ENCODE results near the gene METTL24.
"Not testable (repeated sequence)": the region's sequence is repeated elsewhere in the genome, so short reads cannot be mapped to it uniquely, and the experiment has no call there.

The METTL24 gene

DNA sequence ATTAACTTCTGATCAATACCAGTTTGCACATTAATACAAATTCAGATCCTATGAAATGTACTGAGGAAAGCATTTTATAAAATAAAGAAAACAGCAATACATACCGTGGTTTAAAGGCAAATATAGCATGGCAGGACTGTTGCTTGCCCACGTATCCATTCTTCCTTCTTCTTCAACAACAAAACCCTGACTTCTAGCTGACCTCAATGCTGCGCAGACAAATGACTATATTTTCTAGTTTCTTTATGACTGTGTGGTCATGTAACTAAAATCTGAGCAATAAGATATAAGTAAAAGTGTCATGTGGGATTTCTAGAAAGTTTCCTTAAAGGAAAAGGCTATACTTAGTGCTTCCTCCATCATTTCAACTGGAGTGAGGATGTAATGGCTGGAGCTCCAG lies 92.9 kb downstream of the METTL24 start:
- no peak for DNase-seq (ENCODE audit: low spot score)

DNA sequence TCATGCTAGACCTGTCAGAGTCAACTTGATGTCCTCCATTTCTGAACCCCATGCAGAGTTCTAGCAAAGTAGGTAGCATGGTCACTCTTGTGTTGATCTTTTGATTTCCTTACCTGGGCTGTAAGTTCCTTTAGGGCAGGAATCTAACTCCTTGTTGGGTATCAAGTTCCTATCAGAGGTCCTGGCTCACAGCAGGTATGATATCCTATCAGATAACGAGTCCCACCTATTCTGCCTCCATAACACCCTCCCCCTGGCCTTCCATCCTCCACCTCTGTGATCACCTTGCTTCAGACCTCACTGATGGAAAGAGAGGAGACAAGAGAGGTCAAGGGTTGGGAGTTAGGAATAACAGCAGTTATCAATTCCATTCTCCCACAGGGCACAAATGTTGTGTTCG lies 101.8 kb downstream of the METTL24 start:
- DNase-seq (ENCODE audit: low spot score) = no peak

DNA sequence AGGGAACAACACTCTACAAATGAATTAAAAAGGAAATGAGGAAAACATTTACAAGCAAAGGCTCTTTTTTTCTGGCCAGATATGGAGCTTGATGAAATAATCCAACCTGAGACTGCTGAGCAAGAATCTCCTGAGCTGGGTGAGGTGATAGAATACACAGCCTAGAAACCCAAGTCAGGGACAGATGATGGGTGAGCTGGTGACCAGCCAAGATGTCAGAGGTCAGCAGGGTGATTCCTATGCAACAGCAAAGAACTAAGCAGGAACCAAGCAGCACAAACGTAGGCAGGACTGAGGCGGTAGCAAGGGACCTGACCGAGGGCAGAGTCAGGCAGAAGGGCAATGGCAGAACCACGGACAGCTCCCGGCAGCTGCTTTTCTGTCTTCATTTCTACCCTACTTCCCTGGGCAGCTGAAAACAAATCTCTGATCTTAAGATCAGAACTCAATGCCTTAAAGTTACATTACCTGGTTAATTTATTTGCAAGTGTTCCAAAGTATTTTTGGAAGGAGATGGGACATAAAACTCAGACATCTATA lies 102.9 kb downstream of the METTL24 start:
- no peak for DNase-seq (ENCODE audit: low spot score)

DNA sequence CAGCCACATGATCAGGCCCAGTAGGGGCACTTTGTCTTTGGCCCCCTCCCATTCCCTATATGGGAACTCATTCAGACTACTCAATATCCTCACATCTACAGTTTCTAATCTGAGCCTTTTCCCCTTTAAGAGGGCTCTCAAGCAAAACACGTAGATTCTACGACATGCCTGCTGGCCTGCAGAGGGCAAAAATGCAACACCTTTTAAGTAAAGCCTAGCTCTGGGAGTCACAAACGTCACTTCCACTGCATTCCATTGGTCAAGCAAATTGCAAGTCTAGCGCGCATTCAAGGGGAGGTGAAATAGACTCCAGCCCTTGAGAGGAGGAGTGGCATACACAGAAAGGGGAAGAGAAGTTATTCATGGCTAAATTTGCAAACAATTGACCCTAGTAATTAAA lies 107.3 kb downstream of the METTL24 start:
- no peak for DNase-seq (ENCODE audit: low spot score)

GRCh38 chr6:110250058-110250457 lies 108.1 kb downstream of the METTL24 start:
- DNase-seq (ENCODE audit: low spot score) = no peak

- DNase-seq (ENCODE audit: low spot score) = no peak
Observed at GRCh38 chr6:110246900-110247546, 111.1 kb downstream of the METTL24 start.

DNA sequence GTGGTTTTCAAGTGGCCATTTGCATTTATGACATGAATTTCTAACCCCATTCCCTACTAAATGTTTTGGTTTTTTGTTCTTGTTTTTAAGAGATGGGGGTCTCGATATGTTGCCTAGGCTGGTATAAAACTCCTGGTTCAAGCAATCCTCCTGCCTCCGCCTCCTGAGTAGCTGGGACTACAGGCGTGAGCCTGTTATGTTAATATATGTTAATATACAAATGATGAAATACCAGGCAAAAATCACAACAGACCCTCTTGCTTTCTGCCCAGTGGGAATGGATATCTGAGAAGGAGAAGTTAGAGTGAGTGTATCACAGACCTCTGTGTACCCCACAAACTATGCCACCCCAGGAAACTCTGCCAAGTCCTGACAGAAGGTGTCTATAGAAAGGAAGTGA lies 111.8 kb downstream of the METTL24 start:
- DNase-seq (ENCODE audit: low spot score) = no peak

- not testable (repeated sequence) for DNase-seq (ENCODE audit: low spot score)
Observed at GRCh38 chr6:110244621-110245020, 113.5 kb downstream of the METTL24 start.

GRCh38 chr6:110239526-110240274 lies 118.4 kb downstream of the METTL24 start:
- no peak for DNase-seq (ENCODE audit: low spot score)

GRCh38 chr6:110236007-110236406 lies 122.1 kb downstream of the METTL24 start:
- DNase-seq (ENCODE audit: low spot score) = not testable (repeated sequence)

DNA sequence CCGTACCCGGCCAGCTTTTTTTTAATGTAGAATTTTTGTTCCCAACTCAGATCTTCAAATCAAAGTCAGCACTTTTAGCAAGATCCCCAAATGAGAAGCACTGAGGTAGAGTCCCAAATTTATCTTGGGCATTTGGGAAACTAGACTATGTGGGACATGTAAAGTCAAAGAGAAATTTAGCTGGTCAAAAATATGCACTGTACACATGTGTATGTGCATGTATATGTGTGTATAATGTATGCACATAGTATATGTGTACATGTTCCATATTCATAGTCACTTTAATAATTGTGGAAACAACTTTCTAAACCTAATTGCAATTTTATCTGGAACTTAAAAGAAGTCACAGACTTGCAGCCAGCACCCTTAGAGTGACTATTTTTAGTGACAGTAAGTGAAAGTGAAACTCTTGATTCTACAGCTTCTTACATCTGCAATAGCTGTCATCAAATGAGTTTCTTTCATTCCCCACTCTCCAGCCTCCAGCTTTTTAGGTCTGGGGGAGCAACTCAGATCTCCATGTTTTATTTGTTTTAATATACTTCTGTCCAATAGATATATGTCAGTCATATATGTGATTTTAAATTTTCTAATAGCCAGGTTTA lies 124.3 kb downstream of the METTL24 start:
- DNase-seq (ENCODE audit: low spot score) = no peak

DNA sequence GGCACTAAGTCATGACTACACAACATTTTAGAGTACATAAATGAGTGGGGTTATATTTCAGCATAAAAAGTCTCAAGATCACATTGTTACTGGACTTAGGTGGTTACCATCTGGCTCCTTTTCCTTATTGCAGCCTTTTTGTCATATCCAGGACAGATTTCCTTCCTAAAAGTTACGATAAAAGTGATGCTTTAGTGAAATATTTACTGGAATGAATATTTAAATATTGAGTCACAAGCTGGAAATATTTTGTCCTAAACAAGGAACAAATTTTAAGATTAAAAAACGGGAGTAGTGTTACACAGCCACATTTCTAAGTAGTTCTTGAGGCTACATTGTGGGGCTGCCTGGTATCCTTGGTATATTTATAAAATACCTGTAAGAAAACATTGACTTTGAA lies 125.7 kb downstream of the METTL24 start:
- DNase-seq (ENCODE audit: low spot score) = no peak

GRCh38 chr6:110226261-110226660 lies 131.9 kb downstream of the METTL24 start:
- no peak for DNase-seq (ENCODE audit: low spot score)

GRCh38 chr6:110221738-110222137 lies 136.4 kb downstream of the METTL24 start:
- DNase-seq (ENCODE audit: low spot score) = no peak

GRCh38 chr6:110217266-110217665 lies 140.9 kb downstream of the METTL24 start:
- no peak for DNase-seq (ENCODE audit: low spot score)

GRCh38 chr6:110216140-110216539 lies 142.0 kb downstream of the METTL24 start:
- DNase-seq (ENCODE audit: low spot score) = no peak

DNA sequence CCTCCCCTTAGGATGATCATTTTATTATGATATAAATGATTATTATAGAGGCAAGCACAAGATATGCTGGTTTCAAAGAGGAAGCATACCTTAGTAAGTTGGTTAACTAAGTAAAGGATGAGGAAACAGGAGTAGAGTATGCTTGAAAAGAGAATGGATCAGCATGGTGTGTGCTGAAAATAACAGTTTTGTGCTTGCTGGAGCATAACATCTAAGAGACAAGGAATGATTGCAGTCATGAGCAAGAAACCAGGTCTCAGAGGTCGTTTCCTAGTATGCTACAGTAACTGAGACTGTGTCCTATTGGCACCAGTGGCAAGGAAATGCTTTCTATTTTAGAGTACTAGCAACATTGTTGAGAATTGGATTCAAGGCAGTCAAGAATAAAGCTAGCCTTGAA lies 143.8 kb downstream of the METTL24 start:
- no peak for DNase-seq (ENCODE audit: low spot score)

- no peak for DNase-seq (ENCODE audit: low spot score)
Observed at GRCh38 chr6:110211753-110212152, 146.4 kb downstream of the METTL24 start.

GRCh38 chr6:110207652-110208051 lies 150.5 kb downstream of the METTL24 start:
- no peak for DNase-seq (ENCODE audit: low spot score)

DNA sequence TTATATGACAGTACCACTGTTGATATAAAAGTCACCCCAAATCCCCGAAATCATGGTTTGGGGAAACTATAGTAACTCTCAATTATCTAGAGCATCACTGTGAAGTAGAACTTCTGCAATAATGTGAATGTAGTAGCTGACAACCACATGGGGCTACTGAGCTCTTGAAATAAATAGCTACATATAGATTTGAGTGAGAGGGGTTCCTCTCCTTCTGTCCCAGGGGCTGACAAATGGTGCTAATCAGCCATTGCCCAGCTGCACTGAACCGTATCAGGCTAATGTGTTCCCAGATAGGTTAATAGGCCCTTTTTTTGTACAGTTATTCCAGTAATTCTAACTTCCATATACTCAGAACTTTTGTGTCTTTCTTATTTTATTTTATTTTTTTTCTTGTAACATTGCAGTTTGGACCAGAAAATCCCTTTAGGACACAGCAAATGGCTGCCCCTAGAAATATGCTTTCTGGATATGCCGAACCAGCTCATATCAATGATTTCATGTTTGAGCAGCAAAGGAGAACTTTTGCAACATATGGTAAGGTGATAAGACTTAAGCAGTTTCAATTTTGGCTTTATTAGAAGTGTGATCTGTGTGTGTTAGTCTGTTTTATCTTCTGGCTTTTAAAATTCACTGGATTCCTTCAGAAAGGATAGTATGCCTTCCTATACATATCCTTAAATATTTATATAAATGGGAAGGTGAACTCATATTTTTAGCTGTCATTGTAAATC lies 156.8 kb downstream of the METTL24 start:
- DNase-seq (ENCODE audit: low spot score) = no peak

- no peak for DNase-seq (ENCODE audit: low spot score)
Observed at GRCh38 chr6:110198561-110198960, 159.6 kb downstream of the METTL24 start.

- no peak for DNase-seq (ENCODE audit: low spot score)
Observed at GRCh38 chr6:110196874-110197273, 161.3 kb downstream of the METTL24 start.

Measured in globus pallidus (tissue), 1 donor.